ENCODE data around the gene COPA.

COPA gene

GRCh38 chr1:160367516-160367900, 24.5 kb upstream of the COPA start:
- TF ChIP-seq ZNF565 (CRISPR knock-in tag; conservative IDR thresholded peaks at IDR 0.05; ENCODE audit: low read depth), result no peak
- TF ChIP-seq RARB (CRISPR knock-in tag; IDR thresholded peaks at IDR 0.05), result no peak
- TF ChIP-seq SNAI2 (CRISPR knock-in tag; IDR thresholded peaks at IDR 0.05), result no peak
- ATAC-seq, result no peak

DNA sequence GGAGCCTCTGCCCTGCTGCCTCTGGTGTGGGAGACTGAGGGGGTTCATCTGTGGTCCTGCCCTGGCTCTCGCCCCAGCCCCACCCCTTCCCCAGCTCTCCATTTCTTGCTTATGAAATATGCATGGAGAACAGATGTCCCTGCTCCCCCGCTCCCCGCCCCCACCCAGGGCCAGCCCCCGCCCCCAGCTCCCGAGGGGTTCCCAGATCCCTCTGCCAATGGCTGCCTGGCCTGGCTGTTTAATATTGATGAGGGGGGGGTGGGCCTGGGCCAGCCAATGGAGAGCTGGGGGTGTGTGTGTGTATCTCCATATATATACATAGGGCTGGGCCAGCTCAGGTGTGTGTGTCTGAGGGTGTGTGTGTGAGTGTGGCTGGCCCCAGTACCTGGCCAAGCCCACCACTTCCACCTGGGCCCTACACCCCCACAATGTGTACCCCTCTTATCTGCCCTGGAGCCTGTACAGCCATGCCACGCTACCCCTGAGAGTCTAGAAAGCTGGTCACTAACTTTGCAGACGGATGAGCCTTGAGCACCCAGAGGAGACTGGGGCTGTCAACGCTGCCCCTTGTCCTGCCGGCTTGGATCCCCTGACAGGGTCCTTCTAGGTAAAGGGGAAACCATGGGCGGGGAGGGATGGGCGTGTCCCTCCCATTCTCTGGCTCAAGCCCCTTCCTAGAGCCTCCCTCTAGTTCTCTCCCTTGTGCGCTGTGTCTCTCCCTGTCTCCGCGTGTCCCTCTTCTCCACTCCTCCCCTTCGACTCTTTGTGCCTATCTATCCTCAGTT, 23.9 kb upstream of the COPA start, which contains the start of gene NHLH1:
Gene NHLH1 (plus strand): TSS at position 341 of the 785 bp plus-strand sequence. CDS start 3,661 bp downstream, outside the sequence.
- ATAC-seq, result peak; percentile 10; the same call in 2 of the 3 replicates
- TF ChIP-seq SNAI2 (CRISPR knock-in tag; IDR thresholded peaks at IDR 0.05) (no peak), OSR1 (CRISPR knock-in tag; IDR thresholded peaks at IDR 0.05) (no peak), ZC3H10 (CRISPR knock-in tag; IDR thresholded peaks at IDR 0.05) (no peak), ZNF565 (CRISPR knock-in tag; conservative IDR thresholded peaks at IDR 0.05; ENCODE audit: low read depth) (no peak), ZFP30 (CRISPR knock-in tag; IDR thresholded peaks at IDR 0.05) (no peak), RARB (CRISPR knock-in tag; IDR thresholded peaks at IDR 0.05) (no peak), TOX (CRISPR knock-in tag; IDR thresholded peaks at IDR 0.05; ENCODE audit: borderline replicate concordance) (no peak), ZNF70 (CRISPR knock-in tag; IDR thresholded peaks at IDR 0.05) (no peak), CSDC2 (CRISPR knock-in tag; IDR thresholded peaks at IDR 0.05) (no peak), GLIS3 (CRISPR knock-in tag; IDR thresholded peaks at IDR 0.05) (no peak), BACH2 (CRISPR knock-in tag; IDR thresholded peaks at IDR 0.05; ENCODE audit: borderline replicate concordance) (no peak), POU6F1 (CRISPR knock-in tag; IDR thresholded peaks at IDR 0.05; ENCODE audit: borderline replicate concordance, low read depth) (no peak), ESRRG (CRISPR knock-in tag; IDR thresholded peaks at IDR 0.05) (no peak), PATZ1 (CRISPR knock-in tag; IDR thresholded peaks at IDR 0.05; ENCODE audit: borderline replicate concordance) (no peak), ZNF8 (CRISPR knock-in tag; IDR thresholded peaks at IDR 0.05) (no peak), PPARA (CRISPR knock-in tag; IDR thresholded peaks at IDR 0.05; ENCODE audit: borderline replicate concordance) (no peak), ISL1 (CRISPR knock-in tag; IDR thresholded peaks at IDR 0.05) (no peak)
- TF ChIP-seq, protein P1, sequence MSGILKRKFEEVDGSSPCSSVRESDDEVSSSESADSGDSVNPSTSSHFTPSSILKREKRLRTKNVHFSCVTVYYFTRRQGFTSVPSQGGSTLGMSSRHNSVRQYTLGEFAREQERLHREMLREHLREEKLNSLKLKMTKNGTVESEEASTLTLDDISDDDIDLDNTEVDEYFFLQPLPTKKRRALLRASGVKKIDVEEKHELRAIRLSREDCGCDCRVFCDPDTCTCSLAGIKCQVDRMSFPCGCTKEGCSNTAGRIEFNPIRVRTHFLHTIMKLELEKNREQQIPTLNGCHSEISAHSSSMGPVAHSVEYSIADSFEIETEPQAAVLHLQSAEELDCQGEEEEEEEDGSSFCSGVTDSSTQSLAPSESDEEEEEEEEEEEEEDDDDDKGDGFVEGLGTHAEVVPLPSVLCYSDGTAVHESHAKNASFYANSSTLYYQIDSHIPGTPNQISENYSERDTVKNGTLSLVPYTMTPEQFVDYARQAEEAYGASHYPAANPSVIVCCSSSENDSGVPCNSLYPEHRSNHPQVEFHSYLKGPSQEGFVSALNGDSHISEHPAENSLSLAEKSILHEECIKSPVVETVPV (CRISPR knock-in tag; IDR thresholded peaks at IDR 0.05), result no peak
- TF ChIP-seq, protein P2, sequence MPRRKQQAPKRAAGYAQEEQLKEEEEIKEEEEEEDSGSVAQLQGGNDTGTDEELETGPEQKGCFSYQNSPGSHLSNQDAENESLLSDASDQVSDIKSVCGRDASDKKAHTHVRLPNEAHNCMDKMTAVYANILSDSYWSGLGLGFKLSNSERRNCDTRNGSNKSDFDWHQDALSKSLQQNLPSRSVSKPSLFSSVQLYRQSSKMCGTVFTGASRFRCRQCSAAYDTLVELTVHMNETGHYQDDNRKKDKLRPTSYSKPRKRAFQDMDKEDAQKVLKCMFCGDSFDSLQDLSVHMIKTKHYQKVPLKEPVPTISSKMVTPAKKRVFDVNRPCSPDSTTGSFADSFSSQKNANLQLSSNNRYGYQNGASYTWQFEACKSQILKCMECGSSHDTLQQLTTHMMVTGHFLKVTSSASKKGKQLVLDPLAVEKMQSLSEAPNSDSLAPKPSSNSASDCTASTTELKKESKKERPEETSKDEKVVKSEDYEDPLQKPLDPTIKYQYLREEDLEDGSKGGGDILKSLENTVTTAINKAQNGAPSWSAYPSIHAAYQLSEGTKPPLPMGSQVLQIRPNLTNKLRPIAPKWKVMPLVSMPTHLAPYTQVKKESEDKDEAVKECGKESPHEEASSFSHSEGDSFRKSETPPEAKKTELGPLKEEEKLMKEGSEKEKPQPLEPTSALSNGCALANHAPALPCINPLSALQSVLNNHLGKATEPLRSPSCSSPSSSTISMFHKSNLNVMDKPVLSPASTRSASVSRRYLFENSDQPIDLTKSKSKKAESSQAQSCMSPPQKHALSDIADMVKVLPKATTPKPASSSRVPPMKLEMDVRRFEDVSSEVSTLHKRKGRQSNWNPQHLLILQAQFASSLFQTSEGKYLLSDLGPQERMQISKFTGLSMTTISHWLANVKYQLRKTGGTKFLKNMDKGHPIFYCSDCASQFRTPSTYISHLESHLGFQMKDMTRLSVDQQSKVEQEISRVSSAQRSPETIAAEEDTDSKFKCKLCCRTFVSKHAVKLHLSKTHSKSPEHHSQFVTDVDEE (CRISPR knock-in tag; IDR thresholded peaks at IDR 0.05), result no peak
- TF ChIP-seq, protein P3, sequence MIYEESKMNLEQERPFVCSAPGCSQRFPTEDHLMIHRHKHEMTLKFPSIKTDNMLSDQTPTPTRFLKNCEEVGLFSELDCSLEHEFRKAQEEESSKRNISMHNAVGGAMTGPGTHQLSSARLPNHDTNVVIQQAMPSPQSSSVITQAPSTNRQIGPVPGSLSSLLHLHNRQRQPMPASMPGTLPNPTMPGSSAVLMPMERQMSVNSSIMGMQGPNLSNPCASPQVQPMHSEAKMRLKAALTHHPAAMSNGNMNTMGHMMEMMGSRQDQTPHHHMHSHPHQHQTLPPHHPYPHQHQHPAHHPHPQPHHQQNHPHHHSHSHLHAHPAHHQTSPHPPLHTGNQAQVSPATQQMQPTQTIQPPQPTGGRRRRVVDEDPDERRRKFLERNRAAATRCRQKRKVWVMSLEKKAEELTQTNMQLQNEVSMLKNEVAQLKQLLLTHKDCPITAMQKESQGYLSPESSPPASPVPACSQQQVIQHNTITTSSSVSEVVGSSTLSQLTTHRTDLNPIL (CRISPR knock-in tag; IDR thresholded peaks at IDR 0.05; ENCODE audit: low read depth), result no peak

- no peak for ATAC-seq
- TF ChIP-seq ZFP3 (CRISPR knock-in tag; IDR thresholded peaks at IDR 0.05) (no peak), ARNTL (CRISPR knock-in tag; IDR thresholded peaks at IDR 0.05; ENCODE audit: borderline replicate concordance, low read depth) (no peak), ZNF565 (CRISPR knock-in tag; conservative IDR thresholded peaks at IDR 0.05; ENCODE audit: low read depth) (no peak), BACH2 (CRISPR knock-in tag; IDR thresholded peaks at IDR 0.05; ENCODE audit: borderline replicate concordance) (no peak), ZFP30 (CRISPR knock-in tag; IDR thresholded peaks at IDR 0.05) (no peak), CSDC2 (CRISPR knock-in tag; IDR thresholded peaks at IDR 0.05) (no peak), PATZ1 (CRISPR knock-in tag; IDR thresholded peaks at IDR 0.05; ENCODE audit: borderline replicate concordance) (no peak), GLIS3 (CRISPR knock-in tag; IDR thresholded peaks at IDR 0.05) (no peak), PPARA (CRISPR knock-in tag; IDR thresholded peaks at IDR 0.05; ENCODE audit: borderline replicate concordance) (no peak), ZNF8 (CRISPR knock-in tag; IDR thresholded peaks at IDR 0.05) (no peak), OSR1 (CRISPR knock-in tag; IDR thresholded peaks at IDR 0.05) (no peak), ISL1 (CRISPR knock-in tag; IDR thresholded peaks at IDR 0.05) (no peak), ESRRG (CRISPR knock-in tag; IDR thresholded peaks at IDR 0.05) (no peak)
- TF ChIP-seq, protein P3 (CRISPR knock-in tag; IDR thresholded peaks at IDR 0.05; ENCODE audit: low read depth), result no peak
Measured at GRCh38 chr1:160365325-160365724, 22.3 kb upstream of the COPA start.
